Activated CD4-positive, alpha-beta T cell treated with anti-CD3 and anti-CD28 coated beads for 36 hours (primary cell): Measurements from ENCODE around the gene DUOX1. TPM values are rescaled to one million over a fixed set of nuclear protein-coding genes. Genes with fewer than 3 reads are reported as not detected.

Experiments
- ATAC-seq: fragments of 200-7000 bp; cut with Tn5 transposase; one replicate; pipeline ENCODE4 v1.10.0; 2021; ENCODE audit warnings: mild to moderate bottlenecking, moderate library complexity
- CTCF ChIA-PET: fragments of 350-600 bp; sonication (Branson Sonifier 250); formaldehyde crosslinking; loops from one replicate; lab custom pipeline; 2021; ENCODE audit warnings: antibody characterized with exemption; lab: Charles Lee
- POLR2A ChIA-PET: fragments of 350-600 bp; sonication (Branson Sonifier 250); formaldehyde crosslinking; loops from one replicate; lab custom pipeline; 2021; ENCODE audit warnings: antibody characterized with exemption, inconsistent platforms; lab: Charles Lee
- DNase-seq: peaks from one replicate; pipeline ENCODE4 v3.0.0-alpha.2; 2020
- H3K27ac Mint-ChIP-seq: one replicate; pipeline ENCODE4 v1.8.0; 2021; ENCODE audit warnings: mixed read lengths
- H3K27me3 Mint-ChIP-seq: one replicate; pipeline ENCODE4 v1.8.0; 2021; ENCODE audit warnings: mixed read lengths
- H3K36me3 Mint-ChIP-seq: one replicate; pipeline ENCODE4 v1.8.0; 2021; ENCODE audit warnings: low read depth, mixed read lengths
- H3K4me1 Mint-ChIP-seq: one replicate; pipeline ENCODE4 v1.8.0; 2021; ENCODE audit warnings: mixed read lengths
- H3K4me3 Mint-ChIP-seq: one replicate; pipeline ENCODE4 v1.8.0; 2021; ENCODE audit warnings: mild to moderate bottlenecking, moderate library complexity, mixed read lengths
- H3K9me3 Mint-ChIP-seq: one replicate; pipeline ENCODE4 v1.8.0; 2021; ENCODE audit warnings: low read depth, mixed read lengths
- intact Hi-C, 2 experiments: fragments of 100-400 bp; cut with DNase I in 1 of 2; cut with micrococcal nuclease in 1 of 2; formaldehyde crosslinking; loops; one replicate each; pipeline versions ENCODE4 v1.14.2 to v1.15.1; 2022 to 2024; cut with DNase I, micrococcal nuclease
- total RNA-seq, 2 experiments: library from RNA; stranded (reverse); gene quantifications; one replicate each; pipeline ENCODE4 v1.2.3, GENCODE V29; 2021

Gene DUOX1
- total RNA-seq, 2 experiments from 2014 or later: 0.07 to 0.11 TPM

- ATAC-seq (no peak), DNase-seq (no peak)
- no peaks in the 10 kb centered on the region for H3K9me3 Mint-ChIP-seq
- CTCF ChIA-PET: interaction anchor here (0.7 to 1.1 kb wide), 2 partner anchors 15 to 85 kb away, joined by 3 to 4 read pairs; no protein-coding TSS in a partner anchor
- intact Hi-C loops: loop anchor here (5.0 kb wide), 3 partner anchors 149 to 286 kb away; partner anchors contain the start of gene GATM (in 1 of the 2)
- peaks cover 41% of the 10 kb centered on the region for H3K4me1 Mint-ChIP-seq
- peaks cover 58% of the 10 kb centered on the region for H3K27me3 Mint-ChIP-seq
- no peak overlapping the region for H3K27ac Mint-ChIP-seq
- POLR2A ChIA-PET: no interaction called here
- H3K4me3 Mint-ChIP-seq: no peak overlapping the region
- H3K36me3 Mint-ChIP-seq: no peaks in the 10 kb centered on the region
Observed at GRCh38 chr15:45116006-45116481, 13.8 kb upstream of the DUOX1 start.

GRCh38 chr15:45116482-45117307 lies 13.1 kb upstream of the DUOX1 start:
- ATAC-seq: no peak
- Mint-ChIP-seq H3K36me3 (no peaks in the 10 kb centered on the region), H3K4me3 (no peak overlapping the region), H3K27me3 (peaks cover 58% of the 10 kb centered on the region), H3K27ac (no peak overlapping the region), H3K4me1 (peaks cover 40% of the 10 kb centered on the region), H3K9me3 (no peaks in the 10 kb centered on the region)
- ChIA-PET POLR2A (no interaction called here), CTCF (interaction anchor here (0.6 to 1.1 kb wide), 3 partner anchors 14 to 184 kb away, joined by 3 to 4 read pairs (median 3); no protein-coding TSS in a partner anchor)
- peak; percentile 26 for DNase-seq
- intact Hi-C loops: loop anchor here (5.0 kb wide), 3 partner anchors 149 to 286 kb away; partner anchors contain the start of gene GATM (in 1 of the 2)

GRCh38 chr15:45117308-45118130 lies 12.3 kb upstream of the DUOX1 start:
- intact Hi-C loops: loop anchor here (1.0 to 5.0 kb wide), 5 partner anchors 19 to 285 kb away; partner anchors contain the start of gene GATM (in 1 of the 2)
- Mint-ChIP-seq H3K27ac (no peak overlapping the region), H3K27me3 (peaks cover 52% of the 10 kb centered on the region), H3K4me1 (peaks cover 32% of the 10 kb centered on the region), H3K36me3 (no peaks in the 10 kb centered on the region), H3K4me3 (peak overlapping the region; percentile 13), H3K9me3 (no peaks in the 10 kb centered on the region)
- ChIA-PET CTCF (interaction anchor here (0.7 to 2.0 kb wide), 44 partner anchors 8 to 381 kb away, joined by 3 to 29 read pairs (median 5); partner anchors contain the start of genes DUOX1, SORD and TRIM69), POLR2A (interaction anchor here (0.6 kb wide), 1 partner anchor 1520 kb away, joined by 3 read pairs; no protein-coding TSS in a partner anchor)
- DNase-seq (no peak), ATAC-seq (peak; percentile 11)

GRCh38 chr15:45118131-45118588 lies 11.6 kb upstream of the DUOX1 start:
- peaks cover 46% of the 10 kb centered on the region for H3K27me3 Mint-ChIP-seq
- DNase-seq (peak; percentile 92), ATAC-seq (peak; percentile 99)
- intact Hi-C loops: loop anchor here (1.0 to 5.0 kb wide), 5 partner anchors 19 to 284 kb away; partner anchors contain the start of gene GATM (in 1 of the 2)
- POLR2A ChIA-PET: interaction anchor here (0.6 kb wide), 2 partner anchors 192 to 1519 kb away, joined by 3 read pairs; no protein-coding TSS in a partner anchor
- no peak overlapping the region for H3K27ac Mint-ChIP-seq
- CTCF ChIA-PET: interaction anchor here (0.6 to 2.0 kb wide), 55 partner anchors 9 to 458 kb away, joined by 3 to 29 read pairs (median 4); partner anchors contain the start of genes DUOX1, SORD and TRIM69
- peak overlapping the region; percentile 13 for H3K4me3 Mint-ChIP-seq
- no peaks in the 10 kb centered on the region for H3K36me3 Mint-ChIP-seq
- H3K4me1 Mint-ChIP-seq: peaks cover 27% of the 10 kb centered on the region
- no peaks in the 10 kb centered on the region for H3K9me3 Mint-ChIP-seq

- intact Hi-C loops: loop anchor here (1.0 to 5.0 kb wide), 5 partner anchors 18 to 283 kb away; partner anchors contain the start of gene GATM (in 1 of the 2)
- Mint-ChIP-seq H3K4me3 (no peak overlapping the region), H3K27me3 (peaks cover 39% of the 10 kb centered on the region), H3K36me3 (no peaks in the 10 kb centered on the region), H3K27ac (no peak overlapping the region), H3K4me1 (peaks cover 21% of the 10 kb centered on the region), H3K9me3 (no peaks in the 10 kb centered on the region)
- ATAC-seq (no peak), DNase-seq (no peak)
- CTCF ChIA-PET: interaction anchor here (0.6 to 2.0 kb wide), 31 partner anchors 8 to 457 kb away, joined by 3 to 29 read pairs (median 5); partner anchors contain the start of genes DUOX1 and SORD
- POLR2A ChIA-PET: no interaction called here
Observed at GRCh38 chr15:45118996-45119395, 10.8 kb upstream of the DUOX1 start.

- H3K27me3 Mint-ChIP-seq: peaks cover 32% of the 10 kb centered on the region
- DNase-seq: no peak
- POLR2A ChIA-PET: no interaction called here
- no peak overlapping the region for H3K27ac Mint-ChIP-seq
- H3K4me1 Mint-ChIP-seq: peaks cover 18% of the 10 kb centered on the region
- no peaks in the 10 kb centered on the region for H3K36me3 Mint-ChIP-seq
- no peaks in the 10 kb centered on the region for H3K9me3 Mint-ChIP-seq
- intact Hi-C loops: no loop called here
- ATAC-seq: no peak
- no peak overlapping the region for H3K4me3 Mint-ChIP-seq
- CTCF ChIA-PET: no interaction called here
Observed at GRCh38 chr15:45120081-45120972, 9.5 kb upstream of the DUOX1 start.

GRCh38 chr15:45121020-45121419 lies 8.8 kb upstream of the DUOX1 start:
- no peak overlapping the region for H3K27ac Mint-ChIP-seq
- H3K27me3 Mint-ChIP-seq: peaks cover 33% of the 10 kb centered on the region
- DNase-seq (no peak), ATAC-seq (no peak)
- CTCF ChIA-PET: no interaction called here
- intact Hi-C loops: no loop called here
- no peak overlapping the region for H3K4me3 Mint-ChIP-seq
- H3K9me3 Mint-ChIP-seq: no peaks in the 10 kb centered on the region
- POLR2A ChIA-PET: no interaction called here
- H3K36me3 Mint-ChIP-seq: no peaks in the 10 kb centered on the region
- H3K4me1 Mint-ChIP-seq: peaks cover 17% of the 10 kb centered on the region

- no peak for DNase-seq
- Mint-ChIP-seq H3K9me3 (no peaks in the 10 kb centered on the region), H3K27me3 (peaks cover 31% of the 10 kb centered on the region), H3K27ac (no peak overlapping the region), H3K4me3 (no peak overlapping the region), H3K4me1 (peaks cover 10% of the 10 kb centered on the region), H3K36me3 (no peaks in the 10 kb centered on the region)
- intact Hi-C loops: no loop called here
- no peak for ATAC-seq
- CTCF ChIA-PET: interaction anchor here (5.4 kb wide), 1 partner anchor 8 kb away, joined by 36 read pairs; the partner anchor contains the start of genes DUOX2 and DUOXA2
- POLR2A ChIA-PET: no interaction called here
Observed at GRCh38 chr15:45121706-45122417, 7.9 kb upstream of the DUOX1 start.

GRCh38 chr15:45122719-45123118 lies 7.1 kb upstream of the DUOX1 start:
- intact Hi-C loops: no loop called here

More at GRCh38 chr15:45122719-45123118, 7.1 kb upstream of the DUOX1 start:
- peaks cover 28% of the 10 kb centered on the region for H3K27me3 Mint-ChIP-seq
- ATAC-seq (no peak), DNase-seq (no peak)
- no peak overlapping the region for H3K4me3 Mint-ChIP-seq
- H3K36me3 Mint-ChIP-seq: no peaks in the 10 kb centered on the region
- POLR2A ChIA-PET: no interaction called here
- no peaks in the 10 kb centered on the region for H3K9me3 Mint-ChIP-seq
- H3K4me1 Mint-ChIP-seq: peaks cover 3% of the 10 kb centered on the region
- H3K27ac Mint-ChIP-seq: no peak overlapping the region
- CTCF ChIA-PET: interaction anchor here (0.5 to 5.4 kb wide), 2 partner anchors 9 to 798 kb away, joined by 3 to 36 read pairs; partner anchors contain the start of genes DUOX2 and DUOXA2
